Bronchial epithelial cell (primary cell): ENCODE data around the gene IFTAP. TPM values are rescaled to one million over a fixed set of nuclear protein-coding genes. Genes with fewer than 3 reads are reported as not detected.

Experiments used
- DNase-seq: peaks from one replicate; pipeline ENCODE4 v3.0.0-alpha.2; 2010; ENCODE audit warnings: low read depth
- FAIRE-seq: peaks from 2 replicates; lab custom pipeline; 2011; peaks lifted over from hg19 to GRCh38; lab: Jason Lieb, UNC
- H3K27me3 ChIP-seq: 2 replicates; pipeline ENCODE4 v1.5.1; 2011; ENCODE audit warnings: low read length; ENCODE audit not compliant: control insufficient read depth, insufficient read depth
- H3K36me3 ChIP-seq: 2 replicates; pipeline ENCODE4 v1.5.1; 2011; ENCODE audit warnings: low read length; ENCODE audit not compliant: control insufficient read depth, insufficient read depth
- H3K4me3 ChIP-seq: 2 replicates; pipeline ENCODE4 v1.5.1; 2011; ENCODE audit warnings: mild to moderate bottlenecking, low read depth, low read length, control low read depth
- total RNA-seq: library from RNA; depleted of rRNA; stranded (reverse); fragments of >200 nt; gene quantifications from 2 replicates; pipeline ENCODE4 v1.2.1, GENCODE V29; 2014
- TF ChIP-seq, protein P1 (sequence below): IDR thresholded peaks from 2 replicates; pipeline ENCODE4 v1.5.1; 2011; ENCODE audit warnings: mild to moderate bottlenecking, moderate library complexity, low read length, control low read depth, inconsistent platforms; ENCODE audit not compliant: insufficient read depth, severe bottlenecking

The IFTAP gene
- total RNA-seq, 1 donor from 2014 or later = 16.1 TPM

DNA sequence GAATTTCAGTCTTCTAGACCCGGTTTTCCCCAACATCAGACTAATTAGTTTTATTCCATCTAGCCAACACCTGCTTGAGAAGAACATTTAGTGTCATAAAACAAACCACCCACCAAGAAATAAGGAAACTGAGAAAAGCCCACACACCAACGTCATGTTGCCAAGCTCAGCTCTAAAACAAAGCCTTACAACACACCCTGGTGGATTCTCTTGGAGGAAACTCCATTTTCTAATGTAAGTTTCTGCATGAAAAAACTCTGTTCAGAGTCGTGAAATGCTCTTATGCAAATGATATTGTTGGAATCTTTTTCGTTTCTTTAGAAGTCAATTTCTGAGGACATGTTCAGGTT, 108.7 kb downstream of the IFTAP start:
- TF ChIP-seq, protein P1, sequence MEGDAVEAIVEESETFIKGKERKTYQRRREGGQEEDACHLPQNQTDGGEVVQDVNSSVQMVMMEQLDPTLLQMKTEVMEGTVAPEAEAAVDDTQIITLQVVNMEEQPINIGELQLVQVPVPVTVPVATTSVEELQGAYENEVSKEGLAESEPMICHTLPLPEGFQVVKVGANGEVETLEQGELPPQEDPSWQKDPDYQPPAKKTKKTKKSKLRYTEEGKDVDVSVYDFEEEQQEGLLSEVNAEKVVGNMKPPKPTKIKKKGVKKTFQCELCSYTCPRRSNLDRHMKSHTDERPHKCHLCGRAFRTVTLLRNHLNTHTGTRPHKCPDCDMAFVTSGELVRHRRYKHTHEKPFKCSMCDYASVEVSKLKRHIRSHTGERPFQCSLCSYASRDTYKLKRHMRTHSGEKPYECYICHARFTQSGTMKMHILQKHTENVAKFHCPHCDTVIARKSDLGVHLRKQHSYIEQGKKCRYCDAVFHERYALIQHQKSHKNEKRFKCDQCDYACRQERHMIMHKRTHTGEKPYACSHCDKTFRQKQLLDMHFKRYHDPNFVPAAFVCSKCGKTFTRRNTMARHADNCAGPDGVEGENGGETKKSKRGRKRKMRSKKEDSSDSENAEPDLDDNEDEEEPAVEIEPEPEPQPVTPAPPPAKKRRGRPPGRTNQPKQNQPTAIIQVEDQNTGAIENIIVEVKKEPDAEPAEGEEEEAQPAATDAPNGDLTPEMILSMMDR = no peak
- no peaks in the 10 kb centered on the region for H3K27me3 ChIP-seq
- no peaks in the 10 kb centered on the region for H3K36me3 ChIP-seq
- no peak overlapping the region for H3K4me3 ChIP-seq
- DNase-seq = no peak
- FAIRE-seq = no peak

Other genes with a start within 250 kb of the IFTAP start
- gene TRAF6, start 84.2 kb upstream of the IFTAP start, total RNA-seq = 6.1 and 6.9 TPM in 2 replicates
- gene RAG1, start 26.5 kb upstream of the IFTAP start, total RNA-seq = 1.3 and 1.7 TPM in 2 replicates
- not detected in 2 replicates for gene RAG2, start 3.7 kb downstream of the IFTAP start, total RNA-seq